OCI-LY1 (cell line): ENCODE results near the gene IDUA.

Source experiments
- H2AFZ ChIP-seq: fragments of 200-600 bp; sonication (generic), shearing (Covaris generic); 2 replicates; pipeline ENCODE4 v1.6.0; 2014; ENCODE audit warnings: antibody characterized with exemption, mild to moderate bottlenecking, low read length
- H3F3A ChIP-seq: fragments of 200-600 bp; sonication (generic), shearing (Covaris generic); 2 replicates; pipeline ENCODE4 v1.6.0; 2014; ENCODE audit warnings: mild to moderate bottlenecking, antibody characterized with exemption, low read length, moderate library complexity; ENCODE audit not compliant: insufficient read depth
- H3K27ac ChIP-seq: fragments of 200-600 bp; sonication (generic); 2 replicates; pipeline ENCODE4 v1.5.1; 2014; ENCODE audit warnings: low read length, mixed run types, mild to moderate bottlenecking, low read depth; ENCODE audit not compliant: poor library complexity, severe bottlenecking
- H3K27me3 ChIP-seq: fragments of 200-600 bp; sonication (generic); 2 replicates; pipeline ENCODE4 v1.6.0; 2014; ENCODE audit warnings: antibody characterized with exemption, mild to moderate bottlenecking, low read length, moderate library complexity; ENCODE audit not compliant: insufficient read depth
- H3K36me3 ChIP-seq: fragments of 200-600 bp; sonication (generic); 2 replicates; pipeline ENCODE4 v1.6.1; 2014; ENCODE audit warnings: mild to moderate bottlenecking, antibody characterized with exemption, low read length, moderate library complexity, mixed read lengths; ENCODE audit not compliant: insufficient read depth
- H3K4me1 ChIP-seq: fragments of 200-600 bp; sonication (generic); 2 replicates; pipeline ENCODE4 v1.5.1; 2014; ENCODE audit warnings: mild to moderate bottlenecking, low read length, moderate library complexity; ENCODE audit not compliant: insufficient read depth, severe bottlenecking
- H3K4me2 ChIP-seq: fragments of 200-600 bp; sonication (generic), shearing (Covaris generic); 2 replicates; pipeline ENCODE4 v1.6.1; 2014; ENCODE audit warnings: low read length
- H3K4me3 ChIP-seq: fragments of 200-600 bp; sonication (generic); 2 replicates; pipeline ENCODE4 v1.5.1; 2014; ENCODE audit warnings: low read length, low read depth, mild to moderate bottlenecking, mixed read lengths; ENCODE audit not compliant: poor library complexity, severe bottlenecking
- H3K79me2 ChIP-seq: fragments of 200-600 bp; shearing (Covaris generic); 2 replicates; pipeline ENCODE4 v1.6.1; 2016; ENCODE audit warnings: mixed run types, low read length, mixed read lengths; ENCODE audit not compliant: insufficient read depth
- H3K9ac ChIP-seq: fragments of 200-600 bp; sonication (generic), shearing (Covaris generic); 2 replicates; pipeline ENCODE4 v1.6.1; 2014; ENCODE audit warnings: mild to moderate bottlenecking, low read length, mixed read lengths
- H3K9me2 ChIP-seq: fragments of 200-600 bp; sonication (generic), shearing (Covaris generic); 2 replicates; pipeline ENCODE4 v1.6.1; 2014; ENCODE audit warnings: low read depth, mild to moderate bottlenecking, low read length, mixed read lengths
- H3K9me3 ChIP-seq: fragments of 200-600 bp; shearing (Covaris generic); 2 replicates; pipeline ENCODE4 v1.6.1; 2014; ENCODE audit warnings: low read length, mixed read lengths
- H4K20me1 ChIP-seq: fragments of 200-600 bp; sonication (generic), shearing (Covaris generic); 2 replicates; pipeline ENCODE4 v1.6.0; 2016; ENCODE audit warnings: mild to moderate bottlenecking, low read length; ENCODE audit not compliant: insufficient read depth
- EZH2 ChIP-seq: fragments of 200-600 bp; sonication (generic), shearing (Covaris generic); IDR thresholded peaks from 2 replicates; pipeline ENCODE4 v1.8.0; 2017; ENCODE audit warnings: borderline replicate concordance, mixed run types, mild to moderate bottlenecking, antibody characterized with exemption, low read length, moderate library complexity, mixed read lengths
- TF ChIP-seq, protein P1 (sequence below): fragments of 200-600 bp; sonication (generic), shearing (Covaris generic); IDR thresholded peaks from 2 replicates; pipeline ENCODE4 v1.5.1; 2017; ENCODE audit warnings: mild to moderate bottlenecking, antibody characterized with exemption, low read length, moderate library complexity, mixed read lengths

The IDUA gene

GRCh38 chr4:1017211-1017610, 30.4 kb downstream of the IDUA start:
- Histone ChIP-seq H3K4me3 (no peak overlapping the region), H3K4me2 (no peak overlapping the region), H3K79me2 (no peaks in the 10 kb centered on the region), H3K27ac (no peak overlapping the region), H3K9me2 (no peaks in the 10 kb centered on the region), H4K20me1 (no peaks in the 10 kb centered on the region), H3K36me3 (no peaks in the 10 kb centered on the region), H3K27me3 (no peaks in the 10 kb centered on the region), H3K4me1 (no peaks in the 10 kb centered on the region), H2AFZ (no peak overlapping the region), H3K9ac (no peak overlapping the region), H3F3A (no peaks in the 10 kb centered on the region), H3K9me3 (no peaks in the 10 kb centered on the region)
- no peak for TF ChIP-seq EZH2
- TF ChIP-seq, protein P1, sequence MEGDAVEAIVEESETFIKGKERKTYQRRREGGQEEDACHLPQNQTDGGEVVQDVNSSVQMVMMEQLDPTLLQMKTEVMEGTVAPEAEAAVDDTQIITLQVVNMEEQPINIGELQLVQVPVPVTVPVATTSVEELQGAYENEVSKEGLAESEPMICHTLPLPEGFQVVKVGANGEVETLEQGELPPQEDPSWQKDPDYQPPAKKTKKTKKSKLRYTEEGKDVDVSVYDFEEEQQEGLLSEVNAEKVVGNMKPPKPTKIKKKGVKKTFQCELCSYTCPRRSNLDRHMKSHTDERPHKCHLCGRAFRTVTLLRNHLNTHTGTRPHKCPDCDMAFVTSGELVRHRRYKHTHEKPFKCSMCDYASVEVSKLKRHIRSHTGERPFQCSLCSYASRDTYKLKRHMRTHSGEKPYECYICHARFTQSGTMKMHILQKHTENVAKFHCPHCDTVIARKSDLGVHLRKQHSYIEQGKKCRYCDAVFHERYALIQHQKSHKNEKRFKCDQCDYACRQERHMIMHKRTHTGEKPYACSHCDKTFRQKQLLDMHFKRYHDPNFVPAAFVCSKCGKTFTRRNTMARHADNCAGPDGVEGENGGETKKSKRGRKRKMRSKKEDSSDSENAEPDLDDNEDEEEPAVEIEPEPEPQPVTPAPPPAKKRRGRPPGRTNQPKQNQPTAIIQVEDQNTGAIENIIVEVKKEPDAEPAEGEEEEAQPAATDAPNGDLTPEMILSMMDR: no peak

DNA sequence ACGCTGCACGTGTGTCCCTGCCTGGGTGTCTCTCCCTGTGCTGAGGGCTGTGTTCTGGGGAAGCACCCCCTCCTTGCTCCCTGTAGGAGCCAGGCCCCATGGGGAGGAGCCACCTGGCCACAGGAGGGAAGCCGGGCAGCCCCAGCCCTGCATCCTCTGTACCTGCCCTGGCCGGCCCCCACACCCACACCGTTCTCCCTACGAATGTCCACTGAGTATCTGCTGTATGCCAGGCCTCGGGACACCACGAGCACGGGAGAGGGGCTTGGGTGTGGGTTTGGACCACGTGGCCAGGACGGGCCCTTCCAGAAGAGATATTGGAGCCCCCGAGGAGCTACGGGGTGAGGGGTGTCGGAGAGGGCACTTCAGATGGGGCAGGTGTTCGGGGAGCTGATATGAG, 30.9 kb downstream of the IDUA start:
- Histone ChIP-seq H4K20me1 (no peaks in the 10 kb centered on the region), H3K4me1 (no peaks in the 10 kb centered on the region), H2AFZ (no peak overlapping the region), H3K9me2 (no peaks in the 10 kb centered on the region), H3K9ac (no peak overlapping the region), H3K79me2 (no peaks in the 10 kb centered on the region), H3K27ac (no peak overlapping the region), H3K4me2 (no peak overlapping the region), H3K27me3 (no peaks in the 10 kb centered on the region), H3F3A (no peaks in the 10 kb centered on the region), H3K9me3 (no peaks in the 10 kb centered on the region), H3K36me3 (no peaks in the 10 kb centered on the region), H3K4me3 (no peak overlapping the region)
- no peak for TF ChIP-seq EZH2
- TF ChIP-seq, protein P1: no peak

GRCh38 chr4:1018147-1019020, 31.5 kb downstream of the IDUA start:
- H3K4me2 ChIP-seq: no peak overlapping the region
- H3F3A ChIP-seq: no peaks in the 10 kb centered on the region
- no peaks in the 10 kb centered on the region for H3K4me1 ChIP-seq
- H3K27ac ChIP-seq: no peak overlapping the region
- no peaks in the 10 kb centered on the region for H3K27me3 ChIP-seq
- H3K9me3 ChIP-seq: no peaks in the 10 kb centered on the region
- no peak overlapping the region for H3K9ac ChIP-seq
- H4K20me1 ChIP-seq: no peaks in the 10 kb centered on the region
- H3K4me3 ChIP-seq: no peak overlapping the region
- TF ChIP-seq EZH2: no peak
- TF ChIP-seq, protein P1: no peak
- H2AFZ ChIP-seq: no peak overlapping the region
- no peaks in the 10 kb centered on the region for H3K79me2 ChIP-seq
- no peaks in the 10 kb centered on the region for H3K36me3 ChIP-seq
- no peaks in the 10 kb centered on the region for H3K9me2 ChIP-seq
